Lower lobe of right lung (tissue), 2 donors: Measurements from ENCODE around the gene ST6GAL2. TPM values are rescaled to one million over a fixed set of nuclear protein-coding genes. Genes with fewer than 3 reads are reported as not detected.

Experiments
- ATAC-seq, 2 donors: fragments of 200-7000 bp; cut with Tn5 transposase; one replicate each; pipeline ENCODE4 v1.9.1; 2020 to 2022; ENCODE audit warnings: mild to moderate bottlenecking in 2 of 2, moderate library complexity in 2 of 2
- DNase-seq: peaks from one replicate; pipeline ENCODE4 v3.0.0-alpha.2; 2020
- H3K27ac ChIP-seq: fragments of 200-600 bp; one replicate; pipeline ENCODE4 v1.8.0; 2022
- H3K27me3 ChIP-seq: fragments of 200-600 bp; one replicate; pipeline ENCODE4 v1.8.0; 2022; ENCODE audit warnings: low read depth
- H3K36me3 ChIP-seq: fragments of 200-600 bp; one replicate; pipeline ENCODE4 v1.8.0; 2022; ENCODE audit warnings: mild to moderate bottlenecking
- H3K4me1 ChIP-seq: fragments of 200-600 bp; one replicate; pipeline ENCODE4 v1.8.0; 2022
- H3K4me3 ChIP-seq: fragments of 200-600 bp; one replicate; pipeline ENCODE4 v1.8.0; 2022; ENCODE audit warnings: mild to moderate bottlenecking
- H3K9me3 ChIP-seq: fragments of 200-600 bp; one replicate; pipeline ENCODE4 v1.8.0; 2022
- intact Hi-C: fragments of 100-400 bp; cut with DNase I; formaldehyde crosslinking; loops from one replicate; pipeline ENCODE4 v1.11.0; 2022
- total RNA-seq: library from RNA; stranded (reverse); fragmentation: NEBNext Ultra II Directional; extraction: Animal tissue kit (Norgen Biotek cat#: 25700); gene quantifications from one replicate; pipeline ENCODE4 v1.2.1, GENCODE V29; 2021
- TF ChIP-seq, protein P1 (sequence below): fragments of 200-600 bp; IDR thresholded peaks from one replicate; pipeline ENCODE4 v1.8.0; 2022; ENCODE audit warnings: antibody characterized with exemption, mild to moderate bottlenecking
- donor health status: DM: no; HTN: yes; CAD: no; lungs with severe emphysema.

The ST6GAL2 gene
- total RNA-seq, 1 donor from 2014 or later, result 0.92 TPM

DNA sequence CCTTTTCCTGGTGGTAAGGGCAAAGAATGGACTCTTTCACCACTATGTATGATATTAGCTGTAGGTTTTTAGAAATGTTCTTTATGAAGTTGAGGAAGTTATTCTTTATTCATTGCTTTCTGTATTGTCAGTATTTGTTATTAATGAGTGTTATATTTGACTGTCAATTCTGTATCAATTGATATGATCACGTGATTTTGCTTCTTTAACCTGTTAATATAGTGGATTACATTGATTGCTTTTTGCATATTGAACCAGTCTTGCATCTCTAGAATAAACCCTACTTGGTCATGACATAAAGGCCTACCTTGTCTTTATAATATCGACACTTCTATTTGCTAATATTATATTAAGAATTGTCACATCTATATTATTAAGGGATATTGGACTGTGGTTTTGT, 18.3 kb upstream of the ST6GAL2 start:
- H3K4me1 ChIP-seq, result no peaks in the 10 kb centered on the region
- intact Hi-C loops, result no loop called here
- no peak for ATAC-seq
- no peaks in the 10 kb centered on the region for H3K9me3 ChIP-seq
- H3K27me3 ChIP-seq, result no peaks in the 10 kb centered on the region
- no peak overlapping the region for H3K27ac ChIP-seq
- TF ChIP-seq, protein P1, sequence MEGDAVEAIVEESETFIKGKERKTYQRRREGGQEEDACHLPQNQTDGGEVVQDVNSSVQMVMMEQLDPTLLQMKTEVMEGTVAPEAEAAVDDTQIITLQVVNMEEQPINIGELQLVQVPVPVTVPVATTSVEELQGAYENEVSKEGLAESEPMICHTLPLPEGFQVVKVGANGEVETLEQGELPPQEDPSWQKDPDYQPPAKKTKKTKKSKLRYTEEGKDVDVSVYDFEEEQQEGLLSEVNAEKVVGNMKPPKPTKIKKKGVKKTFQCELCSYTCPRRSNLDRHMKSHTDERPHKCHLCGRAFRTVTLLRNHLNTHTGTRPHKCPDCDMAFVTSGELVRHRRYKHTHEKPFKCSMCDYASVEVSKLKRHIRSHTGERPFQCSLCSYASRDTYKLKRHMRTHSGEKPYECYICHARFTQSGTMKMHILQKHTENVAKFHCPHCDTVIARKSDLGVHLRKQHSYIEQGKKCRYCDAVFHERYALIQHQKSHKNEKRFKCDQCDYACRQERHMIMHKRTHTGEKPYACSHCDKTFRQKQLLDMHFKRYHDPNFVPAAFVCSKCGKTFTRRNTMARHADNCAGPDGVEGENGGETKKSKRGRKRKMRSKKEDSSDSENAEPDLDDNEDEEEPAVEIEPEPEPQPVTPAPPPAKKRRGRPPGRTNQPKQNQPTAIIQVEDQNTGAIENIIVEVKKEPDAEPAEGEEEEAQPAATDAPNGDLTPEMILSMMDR, result no peak
- no peaks in the 10 kb centered on the region for H3K36me3 ChIP-seq
- no peak overlapping the region for H3K4me3 ChIP-seq
- DNase-seq, result no peak

DNA sequence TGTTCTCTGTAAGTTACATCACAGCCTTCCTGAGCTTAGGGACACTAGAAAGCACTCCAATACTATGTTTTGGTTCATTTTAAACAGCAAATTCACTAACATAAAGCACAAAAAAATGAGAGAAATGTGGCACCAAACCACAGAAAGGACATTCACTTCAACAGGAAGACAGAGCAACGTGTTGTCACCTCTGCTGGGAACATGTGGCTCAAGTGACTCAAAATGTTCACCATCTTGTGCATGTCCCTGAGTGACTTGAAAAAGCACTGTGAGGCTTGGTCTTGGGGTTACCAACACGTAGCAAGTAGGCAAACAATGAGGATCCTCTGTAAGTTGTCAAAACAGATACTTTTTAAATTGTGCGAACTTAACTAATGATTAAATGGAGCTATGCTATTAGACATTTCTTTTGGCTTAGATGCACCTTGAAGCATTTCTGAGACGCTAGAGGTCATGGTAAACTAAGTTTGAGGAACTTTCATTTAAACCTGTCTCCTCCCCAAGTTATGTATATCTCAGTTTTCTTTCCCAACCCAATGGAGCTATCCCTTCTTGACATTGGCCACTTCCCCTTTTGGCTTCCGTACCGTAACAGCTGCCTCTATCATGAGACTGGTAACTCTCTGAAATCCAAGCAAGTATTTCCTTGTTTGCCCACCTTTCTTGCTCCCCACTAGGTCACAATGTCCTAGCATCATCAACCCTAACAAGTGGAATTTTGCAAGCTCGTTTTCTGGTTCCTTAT, 14.0 kb upstream of the ST6GAL2 start:
- H3K4me1 ChIP-seq, result no peaks in the 10 kb centered on the region
- H3K36me3 ChIP-seq, result no peaks in the 10 kb centered on the region
- H3K4me3 ChIP-seq, result no peak overlapping the region
- intact Hi-C loops, result no loop called here
- no peak overlapping the region for H3K27ac ChIP-seq
- no peaks in the 10 kb centered on the region for H3K9me3 ChIP-seq
- DNase-seq (no peak), ATAC-seq (no peak)
- H3K27me3 ChIP-seq, result no peaks in the 10 kb centered on the region
- TF ChIP-seq, protein P1, result no peak

DNA sequence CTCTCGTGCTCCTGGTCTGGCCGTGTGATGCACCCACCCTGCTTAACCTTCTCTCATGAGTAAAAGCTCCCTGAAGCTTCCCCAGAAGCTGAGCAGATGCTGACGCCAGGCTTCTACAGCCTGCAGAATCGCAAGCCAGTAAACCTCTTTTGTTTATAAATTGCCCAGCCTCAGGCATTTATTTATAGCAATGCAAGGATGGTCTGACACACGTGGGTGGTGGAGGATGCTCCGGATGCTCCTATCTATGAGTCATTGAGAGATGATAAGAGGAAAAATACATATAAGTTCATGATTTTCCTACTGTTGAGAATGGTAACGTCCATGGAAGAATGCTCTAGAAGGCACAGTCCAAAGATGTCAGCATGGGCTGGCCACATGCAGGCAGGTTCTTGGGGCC, 8.6 kb upstream of the ST6GAL2 start:
- no peak for ATAC-seq
- Histone ChIP-seq H3K9me3 (peaks cover 4% of the 10 kb centered on the region), H3K4me1 (no peaks in the 10 kb centered on the region), H3K36me3 (no peaks in the 10 kb centered on the region), H3K27ac (no peak overlapping the region), H3K4me3 (no peak overlapping the region), H3K27me3 (no peaks in the 10 kb centered on the region)
- intact Hi-C loops, result no loop called here
- no peak for DNase-seq
- TF ChIP-seq, protein P1, result no peak

DNA sequence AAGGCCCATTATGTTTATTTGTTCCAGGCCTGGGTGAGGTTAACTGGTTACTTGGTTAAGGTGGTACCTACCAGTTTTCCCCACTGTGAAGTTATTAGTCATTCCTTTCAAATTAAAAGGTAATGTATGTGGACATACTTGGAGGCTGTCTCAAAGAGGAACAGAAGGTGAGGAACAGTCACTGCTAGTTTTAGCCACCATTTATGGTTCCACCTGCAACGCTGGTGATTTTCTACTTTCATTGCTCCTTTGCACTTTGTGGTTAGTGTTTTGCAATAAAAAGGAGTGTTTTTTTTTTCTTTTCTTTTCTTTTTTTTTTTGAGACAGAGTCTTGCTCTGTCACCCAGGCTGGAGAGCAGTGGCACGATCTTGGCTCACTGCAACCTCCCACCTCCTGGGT, 6.1 kb upstream of the ST6GAL2 start:
- Histone ChIP-seq H3K36me3 (no peaks in the 10 kb centered on the region), H3K4me1 (peaks cover 6% of the 10 kb centered on the region), H3K9me3 (peaks cover 4% of the 10 kb centered on the region), H3K4me3 (no peak overlapping the region), H3K27me3 (peaks cover 11% of the 10 kb centered on the region), H3K27ac (no peak overlapping the region)
- ATAC-seq, result no peak
- DNase-seq, result no peak
- intact Hi-C loops, result no loop called here
- TF ChIP-seq, protein P1, result no peak

DNA sequence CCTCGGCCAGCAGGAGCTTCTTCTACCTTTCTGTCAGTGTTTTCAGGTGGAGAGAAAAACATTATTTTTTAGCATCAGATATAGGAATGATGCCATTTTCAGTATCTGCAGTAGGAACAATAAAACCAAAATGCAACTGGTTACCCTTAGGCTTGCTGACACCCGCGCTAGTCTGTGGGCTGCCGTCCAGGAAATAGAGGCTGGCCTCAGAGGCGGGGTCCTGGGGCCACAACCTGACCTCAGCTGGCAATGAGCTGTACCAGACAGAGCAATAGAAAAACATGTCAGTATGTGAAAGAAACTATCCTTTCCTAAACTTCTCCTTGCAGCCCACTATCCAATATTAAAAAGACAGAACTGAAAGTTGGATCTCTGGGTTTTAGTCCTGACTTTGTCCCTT, 4.6 kb upstream of the ST6GAL2 start:
- intact Hi-C loops, result no loop called here
- H3K36me3 ChIP-seq, result no peaks in the 10 kb centered on the region
- H3K4me3 ChIP-seq, result no peak overlapping the region
- peaks cover 4% of the 10 kb centered on the region for H3K9me3 ChIP-seq
- no peak for DNase-seq
- TF ChIP-seq, protein P1, result no peak
- H3K27me3 ChIP-seq, result peaks cover 24% of the 10 kb centered on the region
- peaks cover 11% of the 10 kb centered on the region for H3K4me1 ChIP-seq
- H3K27ac ChIP-seq, result no peak overlapping the region
- ATAC-seq, result no peak
